ENCODE results near the gene GOLGA6B.
"Not testable (repeated sequence)": the region's sequence is repeated elsewhere in the genome, so short reads cannot be mapped to it uniquely, and the experiment has no call there.

Gene GOLGA6B

DNA sequence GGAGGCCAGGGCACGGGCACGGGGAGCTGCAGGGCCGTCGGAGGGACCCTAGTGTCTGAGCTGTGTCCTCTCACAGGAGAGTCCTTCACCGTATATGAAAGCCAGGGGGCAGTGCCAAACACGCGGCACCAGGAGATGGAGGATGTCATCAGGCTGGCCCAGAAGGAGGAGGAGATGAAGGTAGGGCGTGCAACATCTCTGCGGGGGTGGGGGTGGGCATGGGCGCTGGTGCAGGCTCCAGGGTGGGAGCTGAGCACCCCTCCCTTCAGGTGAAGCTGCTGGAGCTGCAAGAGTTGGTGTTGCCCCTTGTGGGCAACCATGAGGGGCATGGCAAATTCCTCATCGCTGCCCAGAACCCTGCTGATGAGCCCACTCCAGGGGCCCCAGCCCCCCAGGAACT, 11.2 kb downstream of the GOLGA6B start:
- DNase-seq = not testable (repeated sequence)

DNA sequence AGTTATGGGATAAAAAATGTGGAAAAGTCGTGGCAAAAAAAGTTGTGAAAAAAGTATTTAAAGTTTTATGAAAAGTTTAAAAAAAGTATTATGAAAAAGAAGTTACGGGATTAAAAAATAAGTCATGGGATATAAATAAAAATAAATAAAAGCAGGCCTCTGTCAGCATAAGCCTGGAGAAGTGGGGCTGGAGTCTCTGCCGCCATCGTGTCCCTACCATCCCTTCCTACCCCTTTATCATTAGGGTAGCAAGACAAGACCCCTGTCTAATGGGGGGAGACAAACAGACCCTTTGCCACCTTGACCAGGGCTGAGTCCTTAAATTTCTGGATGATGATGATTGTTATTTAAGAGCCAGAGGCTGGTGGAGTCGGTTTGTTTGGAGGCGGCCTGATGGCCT, 15.3 kb downstream of the GOLGA6B start:
- not testable (repeated sequence) for DNase-seq

DNA sequence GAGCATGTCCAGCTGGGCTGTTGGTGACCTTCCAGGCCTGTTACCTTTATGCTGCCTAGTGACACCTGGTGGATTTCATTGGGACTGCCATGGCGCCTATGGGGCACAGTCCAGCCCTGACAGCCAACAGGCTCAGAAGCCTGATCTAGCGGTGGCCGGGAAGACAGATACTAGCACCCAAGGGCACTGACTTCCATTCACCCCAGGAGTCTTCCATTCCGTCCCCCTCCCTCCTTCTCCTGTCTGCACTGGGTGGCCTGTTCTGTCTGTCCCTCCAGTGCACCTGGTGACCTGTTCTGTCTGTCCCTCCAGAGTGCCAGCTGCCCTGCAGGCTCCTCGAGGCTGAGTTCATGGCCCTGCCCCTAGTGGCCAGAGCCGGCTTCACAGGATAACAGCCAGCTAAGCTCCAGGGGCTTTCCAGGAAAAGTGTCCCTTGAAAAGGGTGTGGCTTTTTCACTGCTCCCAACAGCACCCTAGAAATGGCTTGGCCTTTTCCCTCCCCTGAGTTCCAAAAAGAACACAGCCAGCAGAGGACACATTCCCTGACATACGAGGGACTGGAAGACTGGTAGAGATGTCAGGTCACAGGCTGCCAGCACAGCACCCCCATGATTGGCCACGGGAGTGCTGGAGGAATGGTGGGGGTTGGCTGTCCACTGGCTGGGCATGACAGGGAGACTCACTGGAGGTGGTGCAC, 16.3 kb downstream of the GOLGA6B start:
- not testable (repeated sequence) for DNase-seq

GRCh38 chr15:72671525-72671924, 17.0 kb downstream of the GOLGA6B start:
- DNase-seq = no peak

DNA sequence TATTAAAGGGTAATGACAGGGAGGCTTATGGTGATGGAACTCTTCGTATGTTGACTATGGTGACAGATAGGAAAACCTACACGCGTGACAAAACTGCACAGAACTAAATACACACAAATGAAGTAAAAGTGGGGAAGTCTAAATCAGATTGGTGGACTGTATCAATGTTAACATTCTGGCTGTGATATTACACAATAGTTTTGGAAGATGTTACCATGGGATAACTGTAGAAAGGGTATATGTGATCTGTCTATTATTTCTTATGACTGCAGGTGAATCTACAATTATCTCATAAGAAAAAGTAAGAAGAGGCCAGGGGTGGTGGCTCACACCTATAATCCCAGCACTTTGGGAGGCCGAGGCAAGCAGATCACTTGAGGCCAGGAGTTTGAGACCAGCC, 22.3 kb downstream of the GOLGA6B start:
- DNase-seq = no peak

- DNase-seq = no peak
These were observed 26.4 kb downstream of the GOLGA6B start for GRCh38 chr15:72680931-72681330.

DNA sequence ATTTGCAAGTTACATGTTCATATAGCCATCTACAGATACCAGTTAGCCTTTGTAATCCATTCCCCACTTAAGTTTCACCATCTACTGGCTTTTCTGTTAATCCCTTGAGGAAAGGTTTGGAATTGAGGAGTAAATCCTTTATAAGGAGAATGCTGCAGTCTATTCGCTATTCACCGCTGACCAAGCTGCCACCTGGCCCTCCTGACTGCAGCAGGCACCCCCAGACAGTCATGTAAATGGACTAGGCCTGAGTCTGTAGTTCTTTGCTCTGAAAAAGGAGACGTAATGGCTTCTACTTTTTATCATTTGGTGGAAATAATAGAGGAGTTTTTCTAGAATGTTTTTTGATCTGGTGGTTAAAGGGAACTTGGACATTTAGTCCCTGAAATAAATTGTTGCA, 28.3 kb downstream of the GOLGA6B start:
- no peak for DNase-seq

DNA sequence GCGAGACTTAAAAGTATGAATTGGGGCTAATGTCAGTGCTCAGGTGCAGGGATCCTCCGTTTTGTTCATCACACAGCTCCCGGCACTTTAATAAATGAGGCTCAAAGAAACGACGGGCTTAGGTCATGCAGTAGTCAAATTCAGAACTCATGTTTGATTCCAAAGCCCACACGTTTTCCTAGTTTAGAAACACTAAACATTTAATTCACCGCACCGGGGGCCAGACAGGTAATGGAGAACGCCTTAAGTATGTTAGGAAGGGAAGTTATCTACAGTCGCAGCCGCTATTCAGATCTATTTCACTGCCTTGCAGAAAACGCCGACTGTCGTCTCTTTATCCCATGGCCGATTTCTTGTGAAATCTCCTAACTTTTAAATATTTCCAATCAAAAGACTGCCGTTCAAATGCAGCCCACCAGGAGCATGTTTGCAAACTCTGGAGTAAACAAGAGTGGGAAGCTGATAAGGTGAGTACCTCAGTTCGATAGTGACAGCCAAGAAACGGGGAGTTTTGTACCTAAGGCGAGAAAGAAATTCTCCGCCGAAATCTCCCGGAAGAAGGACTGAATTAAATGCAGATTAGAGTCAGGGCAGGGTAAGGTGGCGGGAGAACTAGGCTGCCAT, 30.9 kb downstream of the GOLGA6B start:
- DNase-seq = no peak

- no peak for DNase-seq
These were observed 31.7 kb downstream of the GOLGA6B start, which contains the start of the genes BBS4 and HIGD2B for GRCh38 chr15:72685925-72686794. BBS4 (plus strand) TSS chr15:72686207; CDS start chr15:72686228, 21 bp downstream. HIGD2B (minus strand) TSS chr15:72686182; CDS start chr15:72676374, 9,808 bp downstream.

GRCh38 chr15:72688697-72689096, 34.2 kb downstream of the GOLGA6B start:
- DNase-seq = no peak

DNA sequence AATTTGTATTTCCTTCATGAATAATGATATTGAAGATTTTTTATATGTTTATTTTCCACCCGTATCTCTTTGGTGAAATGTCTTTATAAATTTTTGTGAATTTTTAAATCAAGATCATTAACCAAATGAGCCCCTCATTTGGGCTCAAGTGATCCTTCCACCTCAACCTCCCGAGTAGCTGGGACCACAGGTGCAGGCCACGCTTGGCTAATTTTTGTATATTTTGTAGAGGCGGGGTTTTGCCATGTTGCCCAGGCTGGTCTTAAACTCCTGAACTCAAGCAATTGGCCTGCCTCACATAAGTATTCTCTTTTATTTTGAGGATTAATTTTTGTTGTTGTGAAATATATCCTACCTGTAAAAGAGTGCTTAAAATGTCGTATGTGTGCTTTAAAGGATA, 36.4 kb downstream of the GOLGA6B start:
- no peak for DNase-seq

DNA sequence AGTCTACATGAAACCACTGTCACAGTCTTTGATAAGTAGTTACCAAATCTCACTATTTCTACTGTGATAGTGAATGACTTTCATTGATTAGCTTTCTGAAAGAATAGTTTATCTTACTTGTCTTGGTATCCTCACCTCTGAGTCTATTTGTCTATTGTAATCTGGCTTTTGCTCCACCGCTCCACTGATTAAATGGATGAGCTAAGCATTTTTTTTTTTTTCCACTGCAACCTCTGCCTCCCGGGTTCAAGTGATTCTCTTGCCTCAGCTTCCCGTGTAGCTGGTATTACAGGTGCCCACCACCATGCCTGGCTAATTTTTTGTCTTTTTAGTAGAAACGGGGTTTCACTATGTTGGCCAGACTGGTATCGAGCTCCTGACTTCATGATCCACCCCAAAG, 44.4 kb downstream of the GOLGA6B start:
- DNase-seq = no peak

DNA sequence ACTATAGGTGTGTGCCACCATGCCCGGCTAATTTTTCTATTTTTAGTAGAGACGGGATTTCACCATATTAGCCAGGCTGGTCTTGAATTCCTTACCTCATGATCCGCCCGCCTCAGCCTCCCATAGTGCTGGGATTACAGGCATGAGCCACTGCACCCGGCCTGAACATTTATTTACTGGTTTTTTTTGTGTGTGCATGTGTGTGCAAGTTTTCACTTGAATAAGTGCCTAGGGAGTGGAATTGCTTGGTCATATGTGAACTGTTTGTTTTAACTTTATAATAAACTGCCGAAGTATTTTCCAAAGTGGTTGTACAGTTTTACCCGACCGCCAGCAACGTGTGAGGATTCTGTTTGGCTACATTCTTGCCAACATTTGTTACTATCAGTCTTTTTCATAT, 45.6 kb downstream of the GOLGA6B start:
- no peak for DNase-seq

GRCh38 chr15:72706266-72706665, 51.8 kb downstream of the GOLGA6B start:
- no peak for DNase-seq

GRCh38 chr15:72708551-72709303, 54.2 kb downstream of the GOLGA6B start:
- DNase-seq = not testable (repeated sequence)

Measured in anterior cingulate cortex (tissue), 58 donors.